Smooth muscle cell (in vitro differentiated cells): Measurements from ENCODE around the gene PCP2. TPM values are rescaled to one million over a fixed set of nuclear protein-coding genes. Genes with fewer than 3 reads are reported as not detected.

Source experiments
- DNase-seq: peaks from one replicate; lab custom pipeline; 2025; ENCODE audit not compliant: unreplicated experiment; lab: John Stamatoyannopoulos, UW
- H2AFZ ChIP-seq: fragments of 200-600 bp; sonication (generic); 2 replicates; pipeline ENCODE4 v1.6.0; 2016; ENCODE audit warnings: antibody characterized with exemption, low read depth, mild to moderate bottlenecking
- H3F3A ChIP-seq: fragments of 200-600 bp; sonication (generic); 2 replicates; pipeline ENCODE4 v1.6.0; 2017; ENCODE audit warnings: antibody characterized with exemption, low read depth
- H3K27ac ChIP-seq: fragments of 200-600 bp; sonication (generic); 2 replicates; pipeline ENCODE4 v1.5.1; 2016; ENCODE audit warnings: low read depth, mild to moderate bottlenecking
- H3K27me3 ChIP-seq: fragments of 200-600 bp; sonication (generic); 2 replicates; pipeline ENCODE4 v1.6.1; 2016; ENCODE audit warnings: low read depth, mild to moderate bottlenecking
- H3K36me3 ChIP-seq: fragments of 200-600 bp; sonication (generic); 2 replicates; pipeline ENCODE4 v1.5.1; 2016; ENCODE audit warnings: low read depth
- H3K4me1 ChIP-seq: fragments of 200-600 bp; sonication (generic); 2 replicates; pipeline ENCODE4 v1.5.1; 2016; ENCODE audit warnings: low read depth
- H3K4me2 ChIP-seq: fragments of 200-600 bp; sonication (generic); 2 replicates; pipeline ENCODE4 v1.6.0; 2016; ENCODE audit warnings: mild to moderate bottlenecking
- H3K4me3 ChIP-seq: fragments of 200-600 bp; sonication (generic); 2 replicates; pipeline ENCODE4 v1.5.1; 2016; ENCODE audit warnings: mild to moderate bottlenecking
- H3K79me2 ChIP-seq: fragments of 200-600 bp; sonication (generic); 2 replicates; pipeline ENCODE4 v1.6.0; 2016; ENCODE audit warnings: low read depth, mild to moderate bottlenecking
- H3K9ac ChIP-seq: fragments of 200-600 bp; sonication (generic); 2 replicates; pipeline ENCODE4 v1.6.0; 2016; ENCODE audit warnings: low read depth
- H3K9me3 ChIP-seq: fragments of 200-600 bp; sonication (generic); replicated peaks from 2 replicates; pipeline ENCODE4 v1.5.1; 2016; ENCODE audit warnings: low read depth
- H4K20me1 ChIP-seq: fragments of 200-600 bp; sonication (generic); 2 replicates; pipeline ENCODE4 v1.6.0; 2016; ENCODE audit warnings: low read depth
- WGBS: methylation state at CpG from one replicate; pipeline ENCODE4 v1.1.7; 2016; ENCODE audit warnings: low lambda C conversion rate; 5-methylcytosine and 5-hydroxymethylcytosine counted together
- polyA plus RNA-seq: library from polyadenylated mRNA; unstranded; fragments of >200 nt; fragmentation: Nextera tagmentation; extraction: Ambion mirVana; gene quantifications from 2 replicates; pipeline ENCODE4 v1.2.1, GENCODE V29; 2016
- total RNA-seq: library from RNA; depleted of rRNA; stranded (reverse); fragments of >200 nt; gene quantifications from 2 replicates; pipeline ENCODE4 v1.2.3, GENCODE V29; 2014
- TF ChIP-seq, protein P1 (sequence below): fragments of 200-600 bp; sonication (generic); IDR thresholded peaks from 2 replicates; pipeline ENCODE4 v1.5.1; 2017; ENCODE audit warnings: borderline replicate concordance, mild to moderate bottlenecking, antibody characterized with exemption; ENCODE audit not compliant: insufficient read depth, poor library complexity, severe bottlenecking

Gene PCP2
- total and polyA plus RNA-seq, 2 experiments from 2014 or later: 0.35 TPM; not detected in 1

- H2AFZ ChIP-seq: no peak overlapping the region
- H3K9ac ChIP-seq: no peak overlapping the region
- no peaks in the 10 kb centered on the region for H3K9me3 ChIP-seq
- no peaks in the 10 kb centered on the region for H3F3A ChIP-seq
- H3K36me3 ChIP-seq: no peaks in the 10 kb centered on the region
- no peaks in the 10 kb centered on the region for H4K20me1 ChIP-seq
- no peaks in the 10 kb centered on the region for H3K4me1 ChIP-seq
- no peaks in the 10 kb centered on the region for H3K79me2 ChIP-seq
- H3K4me2 ChIP-seq: no peak overlapping the region
- H3K4me3 ChIP-seq: no peak overlapping the region
- WGBS: 94% methylated on average over 40 of the region's 43 CpGs
- TF ChIP-seq, protein P1, sequence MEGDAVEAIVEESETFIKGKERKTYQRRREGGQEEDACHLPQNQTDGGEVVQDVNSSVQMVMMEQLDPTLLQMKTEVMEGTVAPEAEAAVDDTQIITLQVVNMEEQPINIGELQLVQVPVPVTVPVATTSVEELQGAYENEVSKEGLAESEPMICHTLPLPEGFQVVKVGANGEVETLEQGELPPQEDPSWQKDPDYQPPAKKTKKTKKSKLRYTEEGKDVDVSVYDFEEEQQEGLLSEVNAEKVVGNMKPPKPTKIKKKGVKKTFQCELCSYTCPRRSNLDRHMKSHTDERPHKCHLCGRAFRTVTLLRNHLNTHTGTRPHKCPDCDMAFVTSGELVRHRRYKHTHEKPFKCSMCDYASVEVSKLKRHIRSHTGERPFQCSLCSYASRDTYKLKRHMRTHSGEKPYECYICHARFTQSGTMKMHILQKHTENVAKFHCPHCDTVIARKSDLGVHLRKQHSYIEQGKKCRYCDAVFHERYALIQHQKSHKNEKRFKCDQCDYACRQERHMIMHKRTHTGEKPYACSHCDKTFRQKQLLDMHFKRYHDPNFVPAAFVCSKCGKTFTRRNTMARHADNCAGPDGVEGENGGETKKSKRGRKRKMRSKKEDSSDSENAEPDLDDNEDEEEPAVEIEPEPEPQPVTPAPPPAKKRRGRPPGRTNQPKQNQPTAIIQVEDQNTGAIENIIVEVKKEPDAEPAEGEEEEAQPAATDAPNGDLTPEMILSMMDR: no peak
- no peak for DNase-seq
- H3K27ac ChIP-seq: no peak overlapping the region
- H3K27me3 ChIP-seq: peaks cover 13% of the 10 kb centered on the region
Measured at GRCh38 chr19:7641290-7642276, 8.1 kb upstream of the PCP2 start.

DNA sequence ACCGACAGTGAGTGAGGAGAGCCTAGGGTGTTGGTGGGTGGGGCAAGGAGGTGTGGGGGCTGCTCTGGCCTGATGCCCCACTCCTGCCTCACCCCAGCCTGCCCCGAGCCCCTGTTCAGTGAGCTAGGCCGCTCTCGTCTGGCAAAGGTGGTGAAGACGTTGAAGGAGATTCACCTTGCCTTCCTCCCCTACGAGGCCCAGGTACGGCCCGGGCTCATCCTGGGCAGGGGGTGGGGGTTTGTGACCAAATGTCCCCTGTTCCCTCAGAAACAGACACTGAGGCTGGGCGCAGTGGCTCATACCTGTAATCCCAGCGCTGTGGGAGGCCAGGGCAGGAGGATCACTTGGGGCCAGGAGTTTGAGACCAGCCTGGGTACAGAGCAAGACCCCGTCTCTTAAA lies 7.3 kb upstream of the PCP2 start:
- H4K20me1 ChIP-seq: no peaks in the 10 kb centered on the region
- no peaks in the 10 kb centered on the region for H3F3A ChIP-seq
- no peak overlapping the region for H3K9ac ChIP-seq
- no peak overlapping the region for H3K4me3 ChIP-seq
- H3K4me2 ChIP-seq: no peak overlapping the region
- no peaks in the 10 kb centered on the region for H3K9me3 ChIP-seq
- no peak for DNase-seq
- H3K27me3 ChIP-seq: peaks cover 18% of the 10 kb centered on the region
- WGBS: 95% methylated on average over 11 of the region's 11 CpGs
- H3K27ac ChIP-seq: no peak overlapping the region
- H3K79me2 ChIP-seq: no peaks in the 10 kb centered on the region
- no peaks in the 10 kb centered on the region for H3K36me3 ChIP-seq
- TF ChIP-seq, protein P1: no peak
- no peaks in the 10 kb centered on the region for H3K4me1 ChIP-seq
- H2AFZ ChIP-seq: no peak overlapping the region

GRCh38 chr19:7639863-7640348 lies 6.4 kb upstream of the PCP2 start:
- no peaks in the 10 kb centered on the region for H3F3A ChIP-seq
- no peak overlapping the region for H3K4me2 ChIP-seq
- no peak overlapping the region for H3K27ac ChIP-seq
- no peak overlapping the region for H2AFZ ChIP-seq
- TF ChIP-seq, protein P1: no peak
- 96% methylated on average over 13 of the region's 13 CpGs for WGBS
- H4K20me1 ChIP-seq: no peaks in the 10 kb centered on the region
- no peaks in the 10 kb centered on the region for H3K36me3 ChIP-seq
- H3K4me3 ChIP-seq: no peak overlapping the region
- no peaks in the 10 kb centered on the region for H3K4me1 ChIP-seq
- H3K27me3 ChIP-seq: peaks cover 27% of the 10 kb centered on the region
- no peaks in the 10 kb centered on the region for H3K79me2 ChIP-seq
- H3K9ac ChIP-seq: no peak overlapping the region
- no peak for DNase-seq
- H3K9me3 ChIP-seq: no peaks in the 10 kb centered on the region
